GM21528 (cell line): Measurements from ENCODE around the gene RAPGEF5.

ENCODE experiments used
- ATAC-seq: cut with Tn5 transposase; IDR thresholded peaks from one replicate; pipeline ENCODE4 v1.9.1; 2021; ENCODE audit warnings: mild to moderate bottlenecking, moderate library complexity; ENCODE audit not compliant: unreplicated experiment, low FRiP score

Gene RAPGEF5

GRCh38 chr7:22201186-22201880 is 155.6 kb downstream of the RAPGEF5 start:
- ATAC-seq = no peak

- ATAC-seq = no peak
These were observed 156.2 kb downstream of the RAPGEF5 start for GRCh38 chr7:22200777-22201176.

- no peak for ATAC-seq
These were observed 156.7 kb downstream of the RAPGEF5 start for GRCh38 chr7:22200238-22200637.

GRCh38 chr7:22197376-22197775 is 159.6 kb downstream of the RAPGEF5 start:
- no peak for ATAC-seq

- no peak for ATAC-seq
These were observed 160.5 kb downstream of the RAPGEF5 start for GRCh38 chr7:22196429-22196828.

- ATAC-seq = no peak
These were observed 161.4 kb downstream of the RAPGEF5 start for GRCh38 chr7:22195397-22196172.

GRCh38 chr7:22194658-22195273 is 162.2 kb downstream of the RAPGEF5 start:
- ATAC-seq = no peak

- ATAC-seq = no peak
These were observed 163.4 kb downstream of the RAPGEF5 start for GRCh38 chr7:22193450-22193983.

- ATAC-seq = no peak
These were observed 164.2 kb downstream of the RAPGEF5 start for GRCh38 chr7:22192801-22193200.

- ATAC-seq = no peak
These were observed 166.2 kb downstream of the RAPGEF5 start for GRCh38 chr7:22190736-22191135.

GRCh38 chr7:22189741-22190140 is 167.2 kb downstream of the RAPGEF5 start:
- no peak for ATAC-seq

- no peak for ATAC-seq
These were observed 167.7 kb downstream of the RAPGEF5 start for GRCh38 chr7:22189230-22189629.

GRCh38 chr7:22187691-22188348 is 169.1 kb downstream of the RAPGEF5 start:
- ATAC-seq = no peak

- ATAC-seq = no peak
These were observed 171.4 kb downstream of the RAPGEF5 start for GRCh38 chr7:22185559-22185958.

- no peak for ATAC-seq
These were observed 172.3 kb downstream of the RAPGEF5 start for GRCh38 chr7:22184549-22185199.

- no peak for ATAC-seq
These were observed 173.3 kb downstream of the RAPGEF5 start for GRCh38 chr7:22183522-22184280.

GRCh38 chr7:22182149-22182548 is 174.8 kb downstream of the RAPGEF5 start:
- ATAC-seq = no peak

GRCh38 chr7:22181663-22182062 is 175.3 kb downstream of the RAPGEF5 start:
- no peak for ATAC-seq

- no peak for ATAC-seq
These were observed 177.5 kb downstream of the RAPGEF5 start for GRCh38 chr7:22179442-22179879.
